Measurements from ENCODE around the gene MBTPS2.

- TF ChIP-seq EZH2 (IDR thresholded peaks at IDR 0.05; ENCODE audit: borderline replicate concordance, low read depth, low read length, severe bottlenecking) = no peak
- no peak for TF ChIP-seq CTCF (IDR thresholded peaks at IDR 0.05; ENCODE audit: borderline replicate concordance, extremely low read depth, low read length, poor library complexity, severe bottlenecking)
These were observed 23.8 kb downstream of the MBTPS2 start for GRCh38 chrX:21863241-21863640.
